Motor neuron (in vitro differentiated cells): Measurements from ENCODE around the gene STAT5B. TPM values are rescaled to one million over a fixed set of nuclear protein-coding genes. Genes with fewer than 3 reads are reported as not detected.
A peak's percentile ranks its signal among the peaks of the same experiment; 100 is the strongest.
"Not testable (repeated sequence)": the region's sequence is repeated elsewhere in the genome, so short reads cannot be mapped to it uniquely, and the experiment has no call there.

Experiments used
- ATAC-seq, 8 experiments: fragments of 200-7000 bp; cut with Tn5 transposase; replicated peaks in 6 of 8; 2 replicates each; pipeline ENCODE4 v1.8.0; 2021; ENCODE audit warnings: mild to moderate bottlenecking in 8 of 8, moderate library complexity in 8 of 8
- H3K27ac ChIP-seq, 2 donors: fragments of 250-450 bp; sonication (Bioruptor Pico); 2 replicates each; pipeline ENCODE4 v1.9.0; 2021; ENCODE audit warnings: antibody characterized with exemption in 2 of 2, mild to moderate bottlenecking in 2 of 2, moderate library complexity in 1 of 2
- H3K4me1 ChIP-seq, 2 donors: fragments of 250-450 bp; sonication (Bioruptor Pico); replicated peaks in 1 of 2; 2 replicates each; pipeline ENCODE4 v1.6.1; 2021; ENCODE audit warnings: antibody characterized with exemption in 2 of 2, mild to moderate bottlenecking in 2 of 2, moderate library complexity in 1 of 2
- H3K4me3 ChIP-seq, 5 donors: fragments of 250-450 bp; sonication (Bioruptor Pico); 2 replicates each; pipeline ENCODE4 v1.9.0; 2021; ENCODE audit warnings: antibody characterized with exemption in 5 of 5, mild to moderate bottlenecking in 5 of 5, moderate library complexity in 4 of 5
- WGBS, 10 experiments: fragments of 450-650 bp; shearing (Covaris generic); methylation state at CpG; one replicate each; pipeline ENCODE4 v1.0.0; 2022; 5-methylcytosine and 5-hydroxymethylcytosine counted together
- in situ Hi-C, 9 experiments: fragments of 400-800 bp; cut with MboI; loops; one replicate each; pipeline ENCODE4 v1.15.0; 2021; ENCODE audit warnings: low sequenced_read_pairs in 9 of 9, low pct_unique_long_range_greater_than_20kb in 2 of 9; ENCODE audit not compliant: unreplicated experiment in 9 of 9
- total RNA-seq, 8 experiments: library from RNA; unstranded; fragments of 300-600 nt; gene quantifications; 2 replicates each; pipeline versions ENCODE4 v1.2.3 to v1.2.4, GENCODE V29; 2022

STAT5B gene
- total RNA-seq, 8 experiments from 2014 or later = 21.6 to 27.7 (median 23.5) TPM

DNA sequence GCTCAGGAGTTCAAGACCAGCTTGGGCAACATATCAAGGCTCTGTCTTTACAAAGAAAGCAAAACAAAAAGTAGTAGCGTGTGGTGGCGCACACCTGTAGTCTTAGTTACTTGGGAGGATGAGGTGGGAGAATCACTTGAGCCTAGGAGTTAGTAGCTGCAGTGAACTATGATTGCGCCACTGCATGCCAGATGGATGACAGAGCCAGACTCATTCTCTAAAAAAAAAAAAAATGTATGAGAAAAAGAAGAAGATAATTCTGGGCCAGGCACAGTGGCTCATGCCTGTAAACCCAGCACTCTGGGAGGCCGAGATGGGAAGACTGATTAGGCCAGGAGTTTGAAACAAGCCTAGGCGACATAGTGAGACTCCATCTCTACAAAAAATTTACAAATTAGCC, 28.5 kb downstream of the STAT5B start:
- WGBS, 10 experiments = 80 to 100% (median 97%) methylated on average over 1 to 5 of the region's 5 CpGs; no CpG with 5 or more reads in 3 of the 10 experiments
- in situ Hi-C loops = no loop called here
- no peak for ATAC-seq
- peaks cover 0 to 7% of the 10 kb centered on the region in 2 donors for H3K4me1 ChIP-seq
- H3K4me3 ChIP-seq = no peak overlapping the region
- H3K27ac ChIP-seq = no peak overlapping the region

DNA sequence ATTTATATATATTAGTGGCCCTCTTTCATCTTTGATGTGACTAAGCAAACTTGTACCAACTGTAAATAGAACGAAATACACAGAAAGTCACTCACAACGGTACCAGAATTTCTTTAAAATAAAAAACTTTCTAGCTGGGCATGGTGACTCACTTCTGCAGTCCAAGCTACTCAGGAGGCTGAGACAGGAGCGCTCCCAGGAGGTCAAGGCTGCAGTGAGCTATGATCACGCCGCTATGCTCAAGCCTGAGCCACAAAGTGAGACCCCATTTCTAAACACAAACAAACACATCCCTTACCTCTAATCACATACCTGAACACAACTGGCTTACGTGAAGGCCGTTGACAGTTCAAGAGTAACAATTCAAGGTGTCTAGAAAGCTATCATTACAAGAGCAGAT, 29.7 kb downstream of the STAT5B start:
- no peak for ATAC-seq
- no peak overlapping the region for H3K27ac ChIP-seq
- 72 to 100% (median 93%) methylated on average over 2 to 7 of the region's 7 CpGs; no CpG with 5 or more reads in 2 of the 10 experiments for WGBS, 10 experiments
- no peak overlapping the region for H3K4me3 ChIP-seq
- in situ Hi-C loops = no loop called here
- H3K4me1 ChIP-seq = peaks cover 7 to 8% of the 10 kb centered on the region in 2 donors

DNA sequence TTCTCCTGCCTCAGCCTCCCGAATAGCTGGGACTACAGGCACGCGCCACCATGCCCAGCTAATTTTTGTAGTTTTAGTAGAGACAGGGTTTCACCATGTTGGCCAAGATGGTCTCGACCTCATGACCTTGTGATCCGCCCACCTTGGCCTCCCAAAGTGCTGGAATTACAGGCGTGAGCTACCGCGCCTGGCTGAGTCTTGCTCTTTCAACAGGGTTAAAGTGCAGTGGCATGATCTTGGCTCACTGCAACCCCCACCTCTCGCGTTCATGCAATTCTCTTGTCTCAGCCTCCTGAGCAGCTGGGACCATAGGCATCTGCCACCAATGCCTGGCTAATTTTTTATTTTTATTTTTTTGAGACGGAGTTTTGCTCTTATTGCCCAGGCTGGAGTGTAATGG, 31.0 kb downstream of the STAT5B start:
- H3K4me3 ChIP-seq, H3K4me1 ChIP-seq, H3K27ac ChIP-seq, ATAC-seq, in situ Hi-C loops: not testable (repeated sequence)
- WGBS, 10 experiments = 86 to 100% (median 96%) methylated on average over 3 to 5 of the region's 11 CpGs; no CpG with 5 or more reads in 7 of the 10 experiments

GRCh38 chr17:42244116-42244515, 32.1 kb downstream of the STAT5B start:
- in situ Hi-C loops, H3K27ac ChIP-seq, H3K4me3 ChIP-seq, H3K4me1 ChIP-seq, ATAC-seq: not testable (repeated sequence)
- WGBS, 10 experiments = 89 to 100% (median 98%) methylated on average over 2 to 3 of the region's 3 CpGs; no CpG with 5 or more reads in 4 of the 10 experiments

GRCh38 chr17:42243493-42243982, 32.7 kb downstream of the STAT5B start:
- no peak overlapping the region for H3K4me3 ChIP-seq
- in situ Hi-C loops = no loop called here
- H3K4me1 ChIP-seq = peaks cover 2 to 9% of the 10 kb centered on the region in 2 donors
- H3K27ac ChIP-seq = no peak overlapping the region
- no peak for ATAC-seq
- WGBS, 10 experiments = 40 to 100% (median 88%) methylated on average over 1 to 5 of the region's 5 CpGs; no CpG with 5 or more reads in 2 of the 10 experiments

GRCh38 chr17:42241871-42242270, 34.3 kb downstream of the STAT5B start:
- in situ Hi-C loops = no loop called here
- H3K27ac ChIP-seq = no peak overlapping the region
- peaks cover 0 to 9% of the 10 kb centered on the region in 2 donors for H3K4me1 ChIP-seq
- ATAC-seq = peak in 3 of 8 experiments; percentile 36 to 48 (median 45)
- H3K4me3 ChIP-seq = no peak overlapping the region
- 80 to 100% (median 93%) methylated on average over 1 of the region's 1 CpG; no CpG with 5 or more reads in 3 of the 10 experiments for WGBS, 10 experiments

- H3K27ac ChIP-seq, in situ Hi-C loops, ATAC-seq, H3K4me1 ChIP-seq, H3K4me3 ChIP-seq: not testable (repeated sequence)
- 60 to 100% (median 86%) methylated on average over 1 to 4 of the region's 4 CpGs; no CpG with 5 or more reads in 1 of the 10 experiments for WGBS, 10 experiments
These were observed 35.3 kb downstream of the STAT5B start for GRCh38 chr17:42240863-42241262.

DNA sequence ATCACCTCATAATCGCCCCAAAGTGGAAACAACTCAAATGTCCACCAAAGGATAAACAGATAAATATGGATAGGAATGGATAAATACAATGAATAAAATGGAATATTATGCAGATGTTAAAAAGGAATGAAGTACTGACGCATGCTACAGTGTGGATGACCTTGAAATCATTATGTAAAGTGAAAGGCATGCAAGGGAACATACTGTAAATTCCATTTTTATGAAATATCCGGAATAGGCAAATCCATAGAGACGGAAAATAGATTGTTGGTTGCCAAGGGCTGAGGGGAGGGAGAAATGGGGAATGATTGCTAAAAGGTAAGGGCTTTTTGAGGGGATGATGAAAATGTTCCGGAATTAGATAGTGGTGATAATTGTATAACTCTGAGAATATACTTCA, 36.0 kb downstream of the STAT5B start:
- Histone ChIP-seq H3K4me3 (no peak overlapping the region), H3K27ac (no peak overlapping the region), H3K4me1 (peaks cover 0 to 9% of the 10 kb centered on the region in 2 donors)
- peak in 3 of 8 experiments; percentile 23 to 88 (median 38) for ATAC-seq
- 28 to 100% (median 89%) methylated on average over 4 to 5 of the region's 5 CpGs for WGBS, 10 experiments
- in situ Hi-C loops = no loop called here

GRCh38 chr17:42239576-42239975, 36.6 kb downstream of the STAT5B start:
- H3K4me3 ChIP-seq, H3K4me1 ChIP-seq, H3K27ac ChIP-seq, in situ Hi-C loops, ATAC-seq: not testable (repeated sequence)
- WGBS, 10 experiments = 67 to 100% (median 99%) methylated on average over 1 to 5 of the region's 7 CpGs; no CpG with 5 or more reads in 2 of the 10 experiments

DNA sequence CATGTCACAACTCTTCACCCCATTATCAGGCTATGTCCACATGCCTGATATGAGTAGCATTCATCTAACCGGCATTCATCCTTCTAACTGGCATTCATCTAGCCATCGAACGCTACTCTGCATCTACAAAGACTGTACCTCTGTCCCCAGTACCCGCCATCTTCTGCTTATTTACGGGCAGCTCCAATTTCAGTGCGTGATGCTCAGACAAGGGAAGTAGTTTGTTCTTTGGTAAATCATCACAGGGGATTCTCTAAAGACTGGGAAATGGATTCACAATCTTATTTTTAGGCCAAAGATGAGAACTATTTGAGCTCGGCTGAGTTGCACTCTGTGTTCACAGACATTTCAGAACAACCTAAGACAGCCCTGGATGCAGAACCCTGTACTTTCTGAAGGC, 39.4 kb downstream of the STAT5B start:
- ATAC-seq = no peak
- Histone ChIP-seq H3K27ac (no peak overlapping the region), H3K4me1 (peaks cover 0 to 4% of the 10 kb centered on the region in 2 donors), H3K4me3 (no peak overlapping the region)
- in situ Hi-C loops = no loop called here
- WGBS, 10 experiments = 80 to 100% (median 95%) methylated on average over 1 to 7 of the region's 7 CpGs; no CpG with 5 or more reads in 1 of the 10 experiments

DNA sequence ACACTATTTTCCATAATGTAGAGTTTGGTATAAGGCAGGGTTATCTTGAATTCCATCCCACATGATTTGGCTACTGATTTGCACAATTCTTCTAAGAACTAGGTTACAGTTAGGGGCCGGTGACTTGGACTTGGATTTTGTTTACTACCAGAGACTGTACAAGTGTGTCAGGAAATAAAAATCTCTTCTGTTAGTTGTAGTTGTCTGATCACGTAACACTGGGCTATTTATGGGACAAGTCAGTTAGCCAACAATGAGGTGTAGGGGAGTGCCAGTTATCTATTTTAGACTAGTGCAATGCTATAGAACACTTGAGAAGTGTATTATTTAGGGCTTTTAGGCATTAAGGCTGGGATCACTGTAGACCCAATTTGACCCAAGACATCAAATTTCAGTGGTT, 42.2 kb downstream of the STAT5B start:
- Histone ChIP-seq H3K27ac (no peak overlapping the region), H3K4me3 (no peak overlapping the region), H3K4me1 (no peaks in the 10 kb centered on the region)
- in situ Hi-C loops = no loop called here
- 83 to 100% (median 100%) methylated on average over 1 to 2 of the region's 2 CpGs; no CpG with 5 or more reads in 3 of the 10 experiments for WGBS, 10 experiments
- ATAC-seq = no peak

DNA sequence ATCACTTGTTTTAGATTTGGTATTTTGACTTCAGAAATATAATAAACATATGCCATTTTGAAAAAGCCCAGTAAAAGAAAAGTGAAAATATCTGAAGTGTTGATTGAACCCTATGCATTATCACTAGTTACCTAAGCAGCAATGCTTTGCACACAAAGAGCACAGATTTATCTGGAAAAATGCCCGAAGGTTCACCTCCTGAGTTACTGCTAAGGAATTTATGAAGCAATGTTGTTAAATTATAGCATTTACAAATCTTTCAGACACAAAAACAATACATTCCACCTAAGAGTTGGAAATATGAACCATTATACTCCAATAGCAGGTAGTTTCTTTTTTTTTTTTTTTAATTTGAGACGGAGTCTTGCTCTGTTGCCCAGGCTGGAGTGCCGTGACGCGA, 43.0 kb downstream of the STAT5B start:
- in situ Hi-C loops = no loop called here
- Histone ChIP-seq H3K4me1 (no peaks in the 10 kb centered on the region), H3K27ac (no peak overlapping the region), H3K4me3 (no peak overlapping the region)
- 88 to 100% (median 100%) methylated on average over 1 to 3 of the region's 5 CpGs; no CpG with 5 or more reads in 2 of the 10 experiments for WGBS, 10 experiments
- ATAC-seq = no peak

GRCh38 chr17:42230225-42230624, 46.0 kb downstream of the STAT5B start:
- no peak for ATAC-seq
- Histone ChIP-seq H3K4me1 (no peaks in the 10 kb centered on the region), H3K4me3 (no peak overlapping the region), H3K27ac (no peak overlapping the region)
- in situ Hi-C loops = no loop called here
- WGBS, 10 experiments = 80 to 100% (median 93%) methylated on average over 1 to 5 of the region's 5 CpGs
